D721Med (cell line): ENCODE results near the gene CHCHD6.

ENCODE experiments used
- DNase-seq: peaks from one replicate; pipeline ENCODE4 v3.0.0; 2011; ENCODE audit warnings: low spot score; ENCODE audit not compliant: insufficient read length
- FAIRE-seq: peaks from 2 replicates; lab custom pipeline; 2011; peaks lifted over from hg19 to GRCh38; lab: Jason Lieb, UNC
- TF ChIP-seq, protein P1 (sequence below): IDR thresholded peaks from 2 replicates; pipeline ENCODE4 v1.5.1; 2012; ENCODE audit warnings: mild to moderate bottlenecking, control low read depth; ENCODE audit not compliant: insufficient read depth; ENCODE audit errors: missing control alignments

Gene CHCHD6

DNA sequence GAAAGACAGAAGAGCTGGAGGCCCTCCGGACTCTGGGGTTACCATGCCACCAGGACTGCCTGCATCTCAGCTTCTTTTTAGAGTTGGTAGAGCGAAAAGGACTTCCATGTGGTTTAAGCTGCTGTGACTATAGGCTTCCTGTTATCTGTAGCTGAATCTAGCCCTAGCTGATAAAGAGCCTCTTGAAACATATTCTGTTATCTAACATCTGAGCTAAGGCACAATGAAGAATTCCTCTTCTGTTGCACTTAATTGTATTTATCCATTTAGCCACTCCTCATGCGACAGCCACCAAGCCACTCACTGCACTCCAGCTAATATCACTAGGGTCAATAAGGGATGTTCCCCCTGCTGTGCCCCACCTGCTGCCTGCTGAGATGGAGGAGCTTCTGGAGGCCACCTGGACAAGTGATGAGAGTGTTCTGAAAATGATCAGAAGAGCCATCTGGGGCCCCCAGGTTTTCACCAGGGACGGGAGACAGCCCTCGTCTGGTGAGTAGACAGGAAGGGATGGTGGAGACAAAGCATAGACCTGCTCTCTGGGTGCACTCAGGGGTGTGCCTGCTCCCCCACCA, 184.2 kb downstream of the CHCHD6 start:
- TF ChIP-seq, protein P1, sequence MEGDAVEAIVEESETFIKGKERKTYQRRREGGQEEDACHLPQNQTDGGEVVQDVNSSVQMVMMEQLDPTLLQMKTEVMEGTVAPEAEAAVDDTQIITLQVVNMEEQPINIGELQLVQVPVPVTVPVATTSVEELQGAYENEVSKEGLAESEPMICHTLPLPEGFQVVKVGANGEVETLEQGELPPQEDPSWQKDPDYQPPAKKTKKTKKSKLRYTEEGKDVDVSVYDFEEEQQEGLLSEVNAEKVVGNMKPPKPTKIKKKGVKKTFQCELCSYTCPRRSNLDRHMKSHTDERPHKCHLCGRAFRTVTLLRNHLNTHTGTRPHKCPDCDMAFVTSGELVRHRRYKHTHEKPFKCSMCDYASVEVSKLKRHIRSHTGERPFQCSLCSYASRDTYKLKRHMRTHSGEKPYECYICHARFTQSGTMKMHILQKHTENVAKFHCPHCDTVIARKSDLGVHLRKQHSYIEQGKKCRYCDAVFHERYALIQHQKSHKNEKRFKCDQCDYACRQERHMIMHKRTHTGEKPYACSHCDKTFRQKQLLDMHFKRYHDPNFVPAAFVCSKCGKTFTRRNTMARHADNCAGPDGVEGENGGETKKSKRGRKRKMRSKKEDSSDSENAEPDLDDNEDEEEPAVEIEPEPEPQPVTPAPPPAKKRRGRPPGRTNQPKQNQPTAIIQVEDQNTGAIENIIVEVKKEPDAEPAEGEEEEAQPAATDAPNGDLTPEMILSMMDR = no peak
- no peak for FAIRE-seq
- no peak for DNase-seq

DNA sequence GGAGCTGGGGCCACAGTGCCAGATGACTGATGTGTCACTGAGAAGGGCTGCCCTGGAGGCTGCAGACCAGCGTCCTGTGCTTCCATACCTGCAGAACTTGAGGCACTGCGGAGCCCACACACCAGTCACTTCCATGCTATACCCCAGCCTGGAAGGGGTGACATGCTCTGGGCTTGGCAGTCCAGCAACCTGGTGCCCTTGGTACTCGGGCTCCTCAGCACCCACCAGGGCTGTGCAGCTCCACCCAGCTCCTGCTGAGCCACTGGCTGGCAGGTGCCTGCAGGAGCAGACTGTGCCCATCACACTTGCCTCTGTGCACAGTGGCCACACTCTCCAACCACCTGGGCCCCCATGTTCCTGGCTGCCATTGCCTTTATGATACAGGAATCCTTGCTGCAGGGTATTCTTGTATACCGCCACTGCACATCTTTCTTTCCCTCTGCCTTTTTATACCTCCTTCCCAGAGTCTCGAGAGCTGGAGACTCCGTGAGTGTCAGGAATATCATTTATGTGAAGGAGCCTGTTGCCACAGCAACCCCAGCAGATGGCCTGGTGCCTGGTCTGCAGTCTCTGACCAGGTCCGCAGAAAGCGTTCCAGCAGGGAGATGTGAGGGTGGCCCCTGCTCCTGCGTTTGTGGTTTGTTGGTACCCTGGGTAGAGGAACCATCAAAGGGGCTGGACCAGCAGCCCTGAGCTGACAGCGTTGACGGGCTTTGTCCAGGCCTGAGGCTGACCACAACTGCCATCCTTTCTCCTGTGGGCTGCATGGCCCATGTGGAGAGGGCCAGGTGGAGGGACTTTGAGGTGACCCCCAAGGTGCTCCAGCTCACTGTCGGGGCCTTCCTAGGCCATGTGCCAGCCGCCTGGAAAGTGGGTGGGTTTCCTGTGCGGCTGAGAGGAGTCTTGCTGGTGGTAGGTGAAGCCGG, 185.5 kb downstream of the CHCHD6 start:
- no peak for FAIRE-seq
- no peak for DNase-seq
- TF ChIP-seq, protein P1 = no peak

DNA sequence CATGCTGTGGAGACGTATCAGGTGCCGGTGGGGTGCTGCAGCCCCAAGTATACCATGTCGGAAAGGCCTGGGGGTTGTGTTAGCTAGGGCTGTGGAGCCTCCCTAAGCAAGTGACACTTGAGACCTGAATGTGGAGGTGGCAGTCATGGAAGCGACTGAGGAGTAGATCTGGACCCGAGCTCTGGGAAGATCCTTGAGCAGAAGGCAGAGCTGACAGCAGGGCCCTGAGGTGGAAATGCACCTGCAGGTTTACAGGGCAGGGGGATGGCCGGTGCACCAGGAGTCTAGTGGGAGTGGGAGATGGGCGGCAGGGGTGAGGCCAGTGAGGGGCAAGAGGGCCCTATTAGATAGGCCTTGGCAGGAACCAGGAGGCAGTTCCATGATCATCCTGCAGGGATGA, 187.1 kb downstream of the CHCHD6 start:
- DNase-seq (no peak), FAIRE-seq (no peak)
- TF ChIP-seq, protein P1 = no peak

DNA sequence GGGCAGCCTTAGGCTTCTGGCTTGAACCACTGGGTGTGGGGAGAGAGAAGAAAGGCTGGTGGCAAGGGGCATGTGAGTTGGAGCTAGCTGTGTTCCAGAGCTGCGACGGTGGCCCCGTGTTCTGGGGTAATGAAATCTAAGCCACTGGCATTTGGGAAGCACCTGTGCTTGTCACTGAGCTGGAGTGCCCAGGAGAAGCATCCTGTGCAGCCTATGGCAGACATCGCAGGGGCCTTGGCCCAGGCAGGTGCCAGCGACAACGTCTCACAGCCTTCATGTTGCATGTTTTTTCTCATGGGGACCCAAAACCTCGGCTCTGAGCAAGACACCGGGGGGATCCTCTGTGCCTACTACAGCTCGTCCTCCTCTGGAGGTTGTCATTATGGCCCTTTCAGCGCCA, 187.8 kb downstream of the CHCHD6 start:
- DNase-seq = no peak
- TF ChIP-seq, protein P1 = no peak
- FAIRE-seq = no peak

DNA sequence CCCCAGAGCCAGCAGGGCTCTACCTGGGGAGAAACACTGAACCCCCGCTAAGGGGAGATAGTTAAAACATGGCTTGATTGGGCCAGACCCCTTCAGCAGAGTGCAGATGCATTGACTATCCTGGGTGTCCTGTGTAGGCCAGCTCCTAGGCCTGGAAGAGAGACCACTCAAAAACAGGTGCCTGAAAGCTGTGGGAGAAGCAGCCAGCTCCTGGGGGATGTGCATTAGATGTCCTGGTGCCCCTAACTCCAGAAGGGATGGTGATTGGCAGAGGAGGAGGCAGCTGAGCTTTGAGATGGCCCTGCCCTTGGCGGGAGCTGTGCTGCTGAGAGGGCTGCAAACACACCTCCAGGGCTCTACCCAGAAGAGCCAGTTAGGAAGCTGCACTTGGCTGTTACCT, 189.6 kb downstream of the CHCHD6 start:
- no peak for DNase-seq
- no peak for FAIRE-seq
- TF ChIP-seq, protein P1 = no peak

DNA sequence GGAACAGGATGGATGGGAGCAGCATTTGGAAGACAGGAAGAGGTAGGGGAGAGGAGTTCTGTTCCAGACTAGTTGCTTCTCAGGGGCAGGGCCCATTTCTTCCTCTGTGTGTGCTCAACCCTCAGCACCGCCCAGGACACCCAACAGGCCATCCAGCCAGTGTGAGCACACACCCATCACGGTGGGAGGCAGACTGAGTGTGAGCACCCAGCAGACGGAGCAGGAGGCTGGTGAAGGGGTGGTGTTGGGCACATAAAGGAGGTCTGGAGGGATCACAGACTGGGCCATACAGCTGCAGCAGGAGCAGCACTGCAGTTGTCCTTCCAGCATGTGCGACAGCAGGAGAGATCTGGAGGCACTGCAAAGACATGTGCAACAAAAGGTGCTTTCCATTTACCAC, 190.4 kb downstream of the CHCHD6 start:
- TF ChIP-seq, protein P1 = no peak
- DNase-seq (no peak), FAIRE-seq (no peak)
